Measurements from ENCODE around the gene EPB41L4A. TPM values are rescaled to one million over a fixed set of nuclear protein-coding genes. Genes with fewer than 3 reads are reported as not detected.
"Not testable (repeated sequence)": the region's sequence is repeated elsewhere in the genome, so short reads cannot be mapped to it uniquely, and the experiment has no call there.

The EPB41L4A gene
- total RNA-seq, 1 donor from 2014 or later: 11.1 TPM

- H3K4me1 ChIP-seq (ENCODE audit: insufficient read depth, low read length): no peaks in the 10 kb centered on the region
- no peak overlapping the region for H3K27ac ChIP-seq (ENCODE audit: low read depth, low read length)
- Mint-ChIP-seq H3K27me3 (ENCODE audit: low read depth, unreplicated experiment) (no peaks in the 10 kb centered on the region), H3K4me1 (ENCODE audit: low read depth, unreplicated experiment) (peaks cover 8% of the 10 kb centered on the region), H3K4me3 (ENCODE audit: unreplicated experiment) (no peak overlapping the region), H3K36me3 (ENCODE audit: low read depth, unreplicated experiment) (no peaks in the 10 kb centered on the region), H3K27ac (ENCODE audit: unreplicated experiment) (no peak overlapping the region), H3K9me3 (ENCODE audit: unreplicated experiment) (no peaks in the 10 kb centered on the region)
- no peak overlapping the region for H2AFZ ChIP-seq (ENCODE audit: low read depth, low read length)
- H4K20me1 ChIP-seq (ENCODE audit: insufficient read depth, low read length): no peaks in the 10 kb centered on the region
- H3K27me3 ChIP-seq (ENCODE audit: insufficient read depth, low read length): no peaks in the 10 kb centered on the region
- H3K4me2 ChIP-seq (ENCODE audit: low read length): no peak overlapping the region
- H3K79me2 ChIP-seq (ENCODE audit: insufficient read depth, low read length): no peaks in the 10 kb centered on the region
- no peaks in the 10 kb centered on the region for H3K36me3 ChIP-seq (ENCODE audit: insufficient read depth, low read length)
- DNase-seq (ENCODE audit: low read depth): no peak
- no peaks in the 10 kb centered on the region for H3K9me3 ChIP-seq (ENCODE audit: insufficient read depth, low read depth, low read length)
- no peak for FAIRE-seq
- no peak for TF ChIP-seq EZH2 (IDR thresholded peaks at IDR 0.05; ENCODE audit: insufficient read depth, low read length)
- TF ChIP-seq CTCF (IDR thresholded peaks at IDR 0.05; ENCODE audit: insufficient read depth, low read depth, low read length): no peak
- H3K4me3 ChIP-seq (ENCODE audit: insufficient read depth, low read depth, low read length): no peak overlapping the region
- no peak overlapping the region for H3K9ac ChIP-seq (ENCODE audit: low read length)
Measured at GRCh38 chr5:112208699-112209615, 210.1 kb downstream of the EPB41L4A start.

GRCh38 chr5:112208195-112208594 lies 210.9 kb downstream of the EPB41L4A start:
- DNase-seq (ENCODE audit: low read depth); H3K27me3 Mint-ChIP-seq (ENCODE audit: low read depth, unreplicated experiment); H3K79me2 ChIP-seq (ENCODE audit: insufficient read depth, low read length); H2AFZ ChIP-seq (ENCODE audit: low read depth, low read length); H3K4me1 Mint-ChIP-seq (ENCODE audit: low read depth, unreplicated experiment); H3K9me3 ChIP-seq (ENCODE audit: insufficient read depth, low read depth, low read length); H3K4me3 ChIP-seq (ENCODE audit: insufficient read depth, low read depth, low read length); H3K9me3 Mint-ChIP-seq (ENCODE audit: unreplicated experiment); H3K9ac ChIP-seq (ENCODE audit: low read length); FAIRE-seq; H3K4me1 ChIP-seq (ENCODE audit: insufficient read depth, low read length); H3K27ac ChIP-seq (ENCODE audit: low read depth, low read length); H3K4me2 ChIP-seq (ENCODE audit: low read length); H3K36me3 ChIP-seq (ENCODE audit: insufficient read depth, low read length); H3K27me3 ChIP-seq (ENCODE audit: insufficient read depth, low read length); H3K4me3 Mint-ChIP-seq (ENCODE audit: unreplicated experiment); H4K20me1 ChIP-seq (ENCODE audit: insufficient read depth, low read length); H3K36me3 Mint-ChIP-seq (ENCODE audit: low read depth, unreplicated experiment); H3K27ac Mint-ChIP-seq (ENCODE audit: unreplicated experiment): not testable (repeated sequence)

GRCh38 chr5:112205846-112206245 lies 213.2 kb downstream of the EPB41L4A start:
- H3K9me3 ChIP-seq (ENCODE audit: insufficient read depth, low read depth, low read length): no peaks in the 10 kb centered on the region
- Mint-ChIP-seq H3K27ac (ENCODE audit: unreplicated experiment) (no peak overlapping the region), H3K4me3 (ENCODE audit: unreplicated experiment) (no peak overlapping the region), H3K4me1 (ENCODE audit: low read depth, unreplicated experiment) (peaks cover 9% of the 10 kb centered on the region), H3K36me3 (ENCODE audit: low read depth, unreplicated experiment) (no peaks in the 10 kb centered on the region), H3K9me3 (ENCODE audit: unreplicated experiment) (no peaks in the 10 kb centered on the region), H3K27me3 (ENCODE audit: low read depth, unreplicated experiment) (no peaks in the 10 kb centered on the region)
- H3K27me3 ChIP-seq (ENCODE audit: insufficient read depth, low read length): no peaks in the 10 kb centered on the region
- DNase-seq (ENCODE audit: low read depth) (no peak), FAIRE-seq (no peak)
- H3K4me2 ChIP-seq (ENCODE audit: low read length): no peak overlapping the region
- no peak overlapping the region for H3K27ac ChIP-seq (ENCODE audit: low read depth, low read length)
- H3K36me3 ChIP-seq (ENCODE audit: insufficient read depth, low read length): no peaks in the 10 kb centered on the region
- TF ChIP-seq EZH2 (IDR thresholded peaks at IDR 0.05; ENCODE audit: insufficient read depth, low read length): no peak
- TF ChIP-seq CTCF (IDR thresholded peaks at IDR 0.05; ENCODE audit: insufficient read depth, low read depth, low read length): no peak
- H3K4me1 ChIP-seq (ENCODE audit: insufficient read depth, low read length): no peaks in the 10 kb centered on the region
- H3K4me3 ChIP-seq (ENCODE audit: insufficient read depth, low read depth, low read length): no peak overlapping the region
- no peak overlapping the region for H2AFZ ChIP-seq (ENCODE audit: low read depth, low read length)
- H3K9ac ChIP-seq (ENCODE audit: low read length): no peak overlapping the region
- H4K20me1 ChIP-seq (ENCODE audit: insufficient read depth, low read length): no peaks in the 10 kb centered on the region
- no peaks in the 10 kb centered on the region for H3K79me2 ChIP-seq (ENCODE audit: insufficient read depth, low read length)
